ENCODE measurements around the gene VRK3.

DNA sequence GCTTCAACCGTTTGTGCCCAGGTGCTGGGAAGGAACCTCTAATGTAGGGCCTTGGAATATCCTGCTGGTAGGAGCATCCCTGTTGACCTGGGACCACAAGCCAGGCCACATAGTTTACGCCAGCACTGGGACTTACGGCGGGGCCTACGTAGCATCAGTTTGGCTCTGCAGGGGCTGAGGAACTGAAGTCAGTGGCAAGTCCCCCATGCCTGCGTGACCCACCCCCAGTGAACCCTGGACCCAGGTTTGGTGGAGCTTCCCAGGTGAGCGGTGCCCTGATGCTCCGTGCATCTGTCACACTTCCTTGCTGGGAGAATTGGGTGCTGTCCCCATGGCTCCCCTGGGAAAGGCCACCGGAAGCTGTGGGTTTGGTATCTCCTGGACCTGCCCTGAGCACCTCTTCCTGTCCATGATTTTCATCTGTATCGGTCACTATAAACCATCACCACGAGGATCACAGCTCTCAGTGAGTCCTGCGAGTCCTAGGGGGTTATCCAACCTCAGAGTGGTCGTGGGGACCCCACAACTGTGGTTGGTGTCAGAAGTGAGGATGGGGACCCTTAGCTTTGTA, 74.1 kb downstream of the VRK3 start:
- TF ChIP-seq, protein P1, sequence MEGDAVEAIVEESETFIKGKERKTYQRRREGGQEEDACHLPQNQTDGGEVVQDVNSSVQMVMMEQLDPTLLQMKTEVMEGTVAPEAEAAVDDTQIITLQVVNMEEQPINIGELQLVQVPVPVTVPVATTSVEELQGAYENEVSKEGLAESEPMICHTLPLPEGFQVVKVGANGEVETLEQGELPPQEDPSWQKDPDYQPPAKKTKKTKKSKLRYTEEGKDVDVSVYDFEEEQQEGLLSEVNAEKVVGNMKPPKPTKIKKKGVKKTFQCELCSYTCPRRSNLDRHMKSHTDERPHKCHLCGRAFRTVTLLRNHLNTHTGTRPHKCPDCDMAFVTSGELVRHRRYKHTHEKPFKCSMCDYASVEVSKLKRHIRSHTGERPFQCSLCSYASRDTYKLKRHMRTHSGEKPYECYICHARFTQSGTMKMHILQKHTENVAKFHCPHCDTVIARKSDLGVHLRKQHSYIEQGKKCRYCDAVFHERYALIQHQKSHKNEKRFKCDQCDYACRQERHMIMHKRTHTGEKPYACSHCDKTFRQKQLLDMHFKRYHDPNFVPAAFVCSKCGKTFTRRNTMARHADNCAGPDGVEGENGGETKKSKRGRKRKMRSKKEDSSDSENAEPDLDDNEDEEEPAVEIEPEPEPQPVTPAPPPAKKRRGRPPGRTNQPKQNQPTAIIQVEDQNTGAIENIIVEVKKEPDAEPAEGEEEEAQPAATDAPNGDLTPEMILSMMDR (IDR thresholded peaks at IDR 0.05), result no peak
- TF ChIP-seq EZH2 (IDR thresholded peaks at IDR 0.05; ENCODE audit: borderline replicate concordance, insufficient read depth, low read depth, low read length, poor library complexity, severe bottlenecking), result no peak
